OCI-LY1 (cell line): ENCODE measurements around the gene IL17RB.

Experiments
- H2AFZ ChIP-seq: fragments of 200-600 bp; sonication (generic), shearing (Covaris generic); 2 replicates; pipeline ENCODE4 v1.6.0; 2014; ENCODE audit warnings: antibody characterized with exemption, mild to moderate bottlenecking, low read length
- H3F3A ChIP-seq: fragments of 200-600 bp; sonication (generic), shearing (Covaris generic); 2 replicates; pipeline ENCODE4 v1.6.0; 2014; ENCODE audit warnings: mild to moderate bottlenecking, antibody characterized with exemption, low read length, moderate library complexity; ENCODE audit not compliant: insufficient read depth
- H3K27ac ChIP-seq: fragments of 200-600 bp; sonication (generic); 2 replicates; pipeline ENCODE4 v1.5.1; 2014; ENCODE audit warnings: low read length, mixed run types, mild to moderate bottlenecking, low read depth; ENCODE audit not compliant: poor library complexity, severe bottlenecking
- H3K27me3 ChIP-seq: fragments of 200-600 bp; sonication (generic); 2 replicates; pipeline ENCODE4 v1.6.0; 2014; ENCODE audit warnings: antibody characterized with exemption, mild to moderate bottlenecking, low read length, moderate library complexity; ENCODE audit not compliant: insufficient read depth
- H3K36me3 ChIP-seq: fragments of 200-600 bp; sonication (generic); 2 replicates; pipeline ENCODE4 v1.6.1; 2014; ENCODE audit warnings: mild to moderate bottlenecking, antibody characterized with exemption, low read length, moderate library complexity, mixed read lengths; ENCODE audit not compliant: insufficient read depth
- H3K4me1 ChIP-seq: fragments of 200-600 bp; sonication (generic); 2 replicates; pipeline ENCODE4 v1.5.1; 2014; ENCODE audit warnings: mild to moderate bottlenecking, low read length, moderate library complexity; ENCODE audit not compliant: insufficient read depth, severe bottlenecking
- H3K4me2 ChIP-seq: fragments of 200-600 bp; sonication (generic), shearing (Covaris generic); 2 replicates; pipeline ENCODE4 v1.6.1; 2014; ENCODE audit warnings: low read length
- H3K4me3 ChIP-seq: fragments of 200-600 bp; sonication (generic); 2 replicates; pipeline ENCODE4 v1.5.1; 2014; ENCODE audit warnings: low read length, low read depth, mild to moderate bottlenecking, mixed read lengths; ENCODE audit not compliant: poor library complexity, severe bottlenecking
- H3K79me2 ChIP-seq: fragments of 200-600 bp; shearing (Covaris generic); 2 replicates; pipeline ENCODE4 v1.6.1; 2016; ENCODE audit warnings: mixed run types, low read length, mixed read lengths; ENCODE audit not compliant: insufficient read depth
- H3K9ac ChIP-seq: fragments of 200-600 bp; sonication (generic), shearing (Covaris generic); 2 replicates; pipeline ENCODE4 v1.6.1; 2014; ENCODE audit warnings: mild to moderate bottlenecking, low read length, mixed read lengths
- H3K9me2 ChIP-seq: fragments of 200-600 bp; sonication (generic), shearing (Covaris generic); 2 replicates; pipeline ENCODE4 v1.6.1; 2014; ENCODE audit warnings: low read depth, mild to moderate bottlenecking, low read length, mixed read lengths
- H3K9me3 ChIP-seq: fragments of 200-600 bp; shearing (Covaris generic); 2 replicates; pipeline ENCODE4 v1.6.1; 2014; ENCODE audit warnings: low read length, mixed read lengths
- H4K20me1 ChIP-seq: fragments of 200-600 bp; sonication (generic), shearing (Covaris generic); 2 replicates; pipeline ENCODE4 v1.6.0; 2016; ENCODE audit warnings: mild to moderate bottlenecking, low read length; ENCODE audit not compliant: insufficient read depth
- EZH2 ChIP-seq: fragments of 200-600 bp; sonication (generic), shearing (Covaris generic); IDR thresholded peaks from 2 replicates; pipeline ENCODE4 v1.8.0; 2017; ENCODE audit warnings: borderline replicate concordance, mixed run types, mild to moderate bottlenecking, antibody characterized with exemption, low read length, moderate library complexity, mixed read lengths
- TF ChIP-seq, protein P1 (sequence below): fragments of 200-600 bp; sonication (generic), shearing (Covaris generic); IDR thresholded peaks from 2 replicates; pipeline ENCODE4 v1.5.1; 2017; ENCODE audit warnings: mild to moderate bottlenecking, antibody characterized with exemption, low read length, moderate library complexity, mixed read lengths

Gene IL17RB

DNA sequence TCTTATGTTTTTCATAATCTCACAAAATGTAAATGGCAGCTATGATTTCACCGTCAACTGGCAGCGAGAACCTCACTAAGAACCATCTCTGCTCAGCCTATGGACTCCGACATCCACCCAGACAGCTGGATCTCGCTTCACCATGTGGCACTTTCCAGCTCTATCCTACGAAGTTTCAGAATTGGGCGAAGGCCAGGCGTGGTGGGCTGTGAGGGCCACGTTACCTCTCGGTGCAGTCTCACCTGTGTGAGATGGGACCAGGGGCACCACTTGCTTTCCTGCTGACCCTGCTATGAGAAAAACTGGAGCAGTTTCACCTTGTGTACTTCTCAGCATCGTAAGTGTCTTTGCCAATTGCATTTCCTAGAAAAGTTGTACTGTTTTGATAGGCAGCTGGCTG is 32.5 kb upstream of the IL17RB start:
- Histone ChIP-seq H3K9me2 (no peaks in the 10 kb centered on the region), H3K36me3 (no peaks in the 10 kb centered on the region), H3K79me2 (no peaks in the 10 kb centered on the region), H3K4me2 (no peak overlapping the region), H3K9ac (no peak overlapping the region), H3F3A (no peaks in the 10 kb centered on the region), H4K20me1 (no peaks in the 10 kb centered on the region), H3K4me1 (no peaks in the 10 kb centered on the region), H3K4me3 (no peak overlapping the region), H3K9me3 (no peaks in the 10 kb centered on the region), H2AFZ (no peak overlapping the region), H3K27ac (no peak overlapping the region), H3K27me3 (no peaks in the 10 kb centered on the region)
- TF ChIP-seq, protein P1, sequence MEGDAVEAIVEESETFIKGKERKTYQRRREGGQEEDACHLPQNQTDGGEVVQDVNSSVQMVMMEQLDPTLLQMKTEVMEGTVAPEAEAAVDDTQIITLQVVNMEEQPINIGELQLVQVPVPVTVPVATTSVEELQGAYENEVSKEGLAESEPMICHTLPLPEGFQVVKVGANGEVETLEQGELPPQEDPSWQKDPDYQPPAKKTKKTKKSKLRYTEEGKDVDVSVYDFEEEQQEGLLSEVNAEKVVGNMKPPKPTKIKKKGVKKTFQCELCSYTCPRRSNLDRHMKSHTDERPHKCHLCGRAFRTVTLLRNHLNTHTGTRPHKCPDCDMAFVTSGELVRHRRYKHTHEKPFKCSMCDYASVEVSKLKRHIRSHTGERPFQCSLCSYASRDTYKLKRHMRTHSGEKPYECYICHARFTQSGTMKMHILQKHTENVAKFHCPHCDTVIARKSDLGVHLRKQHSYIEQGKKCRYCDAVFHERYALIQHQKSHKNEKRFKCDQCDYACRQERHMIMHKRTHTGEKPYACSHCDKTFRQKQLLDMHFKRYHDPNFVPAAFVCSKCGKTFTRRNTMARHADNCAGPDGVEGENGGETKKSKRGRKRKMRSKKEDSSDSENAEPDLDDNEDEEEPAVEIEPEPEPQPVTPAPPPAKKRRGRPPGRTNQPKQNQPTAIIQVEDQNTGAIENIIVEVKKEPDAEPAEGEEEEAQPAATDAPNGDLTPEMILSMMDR, result no peak
- TF ChIP-seq EZH2, result no peak

DNA sequence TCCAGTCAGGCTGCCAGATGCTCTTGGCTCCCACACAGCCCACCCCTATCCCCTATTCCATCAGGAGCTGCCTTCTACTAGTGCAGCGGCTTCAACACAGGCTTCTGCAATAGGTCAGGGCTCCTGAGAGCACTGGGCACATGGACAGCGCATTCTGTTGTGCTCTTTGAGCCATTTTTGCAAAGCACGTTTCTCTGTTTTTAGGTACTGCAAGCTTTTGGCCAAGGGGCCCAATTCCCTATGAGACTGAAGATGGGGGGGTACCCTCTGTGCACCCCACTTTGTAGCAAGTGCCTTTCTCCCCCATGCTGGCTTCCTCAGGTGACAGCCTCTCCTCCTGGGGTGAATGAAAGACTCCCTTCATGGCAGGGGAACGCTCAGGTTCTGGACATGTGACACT is 31.3 kb upstream of the IL17RB start:
- Histone ChIP-seq H3K4me3 (no peak overlapping the region), H3K27ac (no peak overlapping the region), H3K9ac (no peak overlapping the region), H3K79me2 (no peaks in the 10 kb centered on the region), H3K9me3 (no peaks in the 10 kb centered on the region), H3K9me2 (no peaks in the 10 kb centered on the region), H4K20me1 (no peaks in the 10 kb centered on the region), H2AFZ (no peak overlapping the region), H3K4me2 (no peak overlapping the region), H3K4me1 (no peaks in the 10 kb centered on the region), H3F3A (no peaks in the 10 kb centered on the region), H3K36me3 (no peaks in the 10 kb centered on the region), H3K27me3 (no peaks in the 10 kb centered on the region)
- TF ChIP-seq, protein P1, result no peak
- no peak for TF ChIP-seq EZH2

DNA sequence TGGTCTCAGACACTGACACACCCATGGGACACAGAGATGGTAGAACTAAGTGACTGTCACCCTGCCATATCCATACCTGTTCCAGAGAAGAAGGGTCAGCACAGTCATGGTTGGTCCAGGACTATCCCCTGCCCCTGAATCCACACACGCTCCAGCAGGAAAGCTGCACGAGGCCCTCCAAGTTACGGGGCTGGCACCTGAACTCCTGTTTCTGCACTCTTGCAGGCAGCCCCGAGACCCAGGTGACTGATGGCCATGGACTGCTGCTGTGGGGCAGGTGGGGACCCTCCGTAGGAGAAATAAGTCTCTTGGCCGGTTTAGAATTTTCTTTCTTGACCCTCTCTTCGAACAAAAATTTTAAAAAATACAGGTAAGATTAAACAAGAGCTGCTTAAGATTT is 30.7 kb upstream of the IL17RB start:
- H3K36me3 ChIP-seq, result no peaks in the 10 kb centered on the region
- no peak overlapping the region for H3K9ac ChIP-seq
- no peaks in the 10 kb centered on the region for H3K27me3 ChIP-seq
- no peak overlapping the region for H3K4me3 ChIP-seq
- H3K79me2 ChIP-seq, result no peaks in the 10 kb centered on the region
- H3F3A ChIP-seq, result no peaks in the 10 kb centered on the region
- no peak overlapping the region for H3K4me2 ChIP-seq
- H3K27ac ChIP-seq, result no peak overlapping the region
- no peaks in the 10 kb centered on the region for H3K9me3 ChIP-seq
- H3K4me1 ChIP-seq, result no peaks in the 10 kb centered on the region
- TF ChIP-seq, protein P1, result no peak
- no peak for TF ChIP-seq EZH2
- H3K9me2 ChIP-seq, result no peaks in the 10 kb centered on the region
- H4K20me1 ChIP-seq, result no peaks in the 10 kb centered on the region
- H2AFZ ChIP-seq, result no peak overlapping the region
